Activated CD4-positive, alpha-beta memory T cell treated with anti-CD3 and anti-CD28 coated beads, Interleukin-2, amount 10 ng/mL, durations not matched to agents 7 days and 5 days (primary cell): ENCODE data around the gene CD2. TPM values are rescaled to one million over a fixed set of nuclear protein-coding genes. Genes with fewer than 3 reads are reported as not detected.
A peak's percentile ranks its signal among the peaks of the same experiment; 100 is the strongest.

Experiments
- CTCF ChIA-PET: fragments of 350-600 bp; sonication (Branson Sonifier 250); formaldehyde crosslinking; loops from one replicate; lab custom pipeline; 2021; ENCODE audit warnings: antibody characterized with exemption, inconsistent platforms; lab: Charles Lee
- POLR2A ChIA-PET: fragments of 350-600 bp; sonication (Branson Sonifier 250); formaldehyde crosslinking; loops from one replicate; lab custom pipeline; 2021; ENCODE audit warnings: antibody characterized with exemption; lab: Charles Lee
- DNase-seq: peaks from one replicate; pipeline ENCODE4 v3.0.0-alpha.2; 2020
- H3K27ac Mint-ChIP-seq: one replicate; pipeline ENCODE4 v1.8.0; 2021; ENCODE audit warnings: mild to moderate bottlenecking, mixed read lengths
- H3K27me3 Mint-ChIP-seq: one replicate; pipeline ENCODE4 v1.8.0; 2021; ENCODE audit warnings: mixed read lengths
- H3K36me3 Mint-ChIP-seq: one replicate; pipeline ENCODE4 v1.8.0; 2021; ENCODE audit warnings: low read depth, mixed read lengths
- H3K4me1 Mint-ChIP-seq: one replicate; pipeline ENCODE4 v1.8.0; 2021; ENCODE audit warnings: mixed read lengths
- H3K4me3 Mint-ChIP-seq: one replicate; pipeline ENCODE4 v1.8.0; 2021; ENCODE audit warnings: mild to moderate bottlenecking, mixed read lengths
- H3K9me3 Mint-ChIP-seq: one replicate; pipeline ENCODE4 v1.8.0; 2021; ENCODE audit warnings: mixed read lengths
- total RNA-seq, 2 experiments: library from RNA; stranded (reverse); gene quantifications; one replicate each; pipeline ENCODE4 v1.2.3, GENCODE V29; 2021

CD2 gene
- total RNA-seq, 2 experiments from 2014 or later = 329 to 340 TPM

- DNase-seq = peak; percentile 82
- CTCF ChIA-PET = interaction anchor here (0.8 to 12.6 kb wide), 20 partner anchors 9 to 290 kb away, joined by 3 to 139 read pairs (median 4); partner anchors contain the start of genes CD2 and TTF2
- peaks cover 71% of the 10 kb centered on the region for H3K36me3 Mint-ChIP-seq
- H3K27ac Mint-ChIP-seq = peak overlapping the region; percentile 99
- POLR2A ChIA-PET = interaction anchor here (0.8 to 18.8 kb wide), 22 partner anchors 8 to 885 kb away, joined by 3 to 1051 read pairs (median 4); partner anchors contain the start of genes CD2 and TTF2
- H3K27me3 Mint-ChIP-seq = no peaks in the 10 kb centered on the region
- peaks cover 8% of the 10 kb centered on the region for H3K9me3 Mint-ChIP-seq
- peaks cover 89% of the 10 kb centered on the region for H3K4me1 Mint-ChIP-seq
- H3K4me3 Mint-ChIP-seq = peak overlapping the region; percentile 49
Observed at GRCh38 chr1:116769561-116769977, 15.3 kb downstream of the CD2 start.

- peaks cover 8% of the 10 kb centered on the region for H3K9me3 Mint-ChIP-seq
- H3K4me3 Mint-ChIP-seq = peak overlapping the region; percentile 49
- ChIA-PET POLR2A (interaction anchor here (0.8 to 18.8 kb wide), 19 partner anchors 8 to 885 kb away, joined by 3 to 1051 read pairs (median 5); partner anchors contain the start of genes CD2 and TTF2), CTCF (interaction anchor here (0.8 to 12.6 kb wide), 20 partner anchors 8 to 290 kb away, joined by 3 to 139 read pairs (median 4); partner anchors contain the start of genes CD2 and TTF2)
- no peak for DNase-seq
- peaks cover 84% of the 10 kb centered on the region for H3K4me1 Mint-ChIP-seq
- peak overlapping the region; percentile 99 for H3K27ac Mint-ChIP-seq
- peaks cover 70% of the 10 kb centered on the region for H3K36me3 Mint-ChIP-seq
- no peaks in the 10 kb centered on the region for H3K27me3 Mint-ChIP-seq
Observed at GRCh38 chr1:116769994-116770393, 15.8 kb downstream of the CD2 start.

GRCh38 chr1:116770625-116771024, 16.4 kb downstream of the CD2 start:
- H3K9me3 Mint-ChIP-seq = peaks cover 8% of the 10 kb centered on the region
- H3K27me3 Mint-ChIP-seq = no peaks in the 10 kb centered on the region
- POLR2A ChIA-PET = interaction anchor here (1.4 to 18.8 kb wide), 9 partner anchors 11 to 288 kb away, joined by 4 to 1051 read pairs (median 61); partner anchors contain the start of genes CD2 and TTF2
- H3K27ac Mint-ChIP-seq = peak overlapping the region; percentile 99
- CTCF ChIA-PET = interaction anchor here (1.4 to 12.6 kb wide), 10 partner anchors 10 to 281 kb away, joined by 3 to 139 read pairs (median 12); partner anchors contain the start of gene CD2
- peak overlapping the region; percentile 49 for H3K4me3 Mint-ChIP-seq
- H3K4me1 Mint-ChIP-seq = peaks cover 78% of the 10 kb centered on the region
- peaks cover 70% of the 10 kb centered on the region for H3K36me3 Mint-ChIP-seq
- no peak for DNase-seq

- peaks cover 67% of the 10 kb centered on the region for H3K4me1 Mint-ChIP-seq
- ChIA-PET CTCF (interaction anchor here (0.6 to 12.6 kb wide), 10 partner anchors 13 to 288 kb away, joined by 3 to 139 read pairs (median 4); partner anchors contain the start of gene TTF2), POLR2A (interaction anchor here (1.0 to 18.8 kb wide), 11 partner anchors 9 to 298 kb away, joined by 3 to 1051 read pairs (median 6); partner anchors contain the start of genes CD2 and TTF2)
- H3K4me3 Mint-ChIP-seq = no peak overlapping the region
- H3K27me3 Mint-ChIP-seq = no peaks in the 10 kb centered on the region
- peaks cover 8% of the 10 kb centered on the region for H3K9me3 Mint-ChIP-seq
- H3K27ac Mint-ChIP-seq = peak overlapping the region; percentile 57
- peaks cover 55% of the 10 kb centered on the region for H3K36me3 Mint-ChIP-seq
- no peak for DNase-seq
Observed at GRCh38 chr1:116771997-116772647, 17.9 kb downstream of the CD2 start.

GRCh38 chr1:116772648-116773045, 18.4 kb downstream of the CD2 start:
- CTCF ChIA-PET = interaction anchor here (0.9 to 12.6 kb wide), 6 partner anchors 12 to 34 kb away, joined by 3 to 139 read pairs (median 20); no protein-coding TSS in a partner anchor
- H3K27me3 Mint-ChIP-seq = no peaks in the 10 kb centered on the region
- POLR2A ChIA-PET = interaction anchor here (0.6 to 18.8 kb wide), 10 partner anchors 8 to 297 kb away, joined by 3 to 1051 read pairs (median 5); partner anchors contain the start of genes CD2 and TTF2
- no peak overlapping the region for H3K4me3 Mint-ChIP-seq
- peaks cover 49% of the 10 kb centered on the region for H3K36me3 Mint-ChIP-seq
- H3K4me1 Mint-ChIP-seq = peaks cover 67% of the 10 kb centered on the region
- peak overlapping the region; percentile 57 for H3K27ac Mint-ChIP-seq
- peaks cover 8% of the 10 kb centered on the region for H3K9me3 Mint-ChIP-seq
- DNase-seq = no peak

- H3K9me3 Mint-ChIP-seq = peaks cover 8% of the 10 kb centered on the region
- peaks cover 31% of the 10 kb centered on the region for H3K36me3 Mint-ChIP-seq
- ChIA-PET POLR2A (interaction anchor here (0.8 to 18.8 kb wide), 2 partner anchors 12 to 22 kb away, joined by 3 to 1051 read pairs; no protein-coding TSS in a partner anchor), CTCF (no interaction called here)
- no peaks in the 10 kb centered on the region for H3K27me3 Mint-ChIP-seq
- peak overlapping the region; percentile 3 for H3K27ac Mint-ChIP-seq
- H3K4me3 Mint-ChIP-seq = peak overlapping the region; percentile 3
- peaks cover 55% of the 10 kb centered on the region for H3K4me1 Mint-ChIP-seq
- no peak for DNase-seq
Observed at GRCh38 chr1:116775116-116775752, 21.0 kb downstream of the CD2 start.

- peak overlapping the region; percentile 71 for H3K27ac Mint-ChIP-seq
- peaks cover 7% of the 10 kb centered on the region for H3K9me3 Mint-ChIP-seq
- H3K4me3 Mint-ChIP-seq = peak overlapping the region; percentile 35
- CTCF ChIA-PET = interaction anchor here (0.8 to 2.0 kb wide), 7 partner anchors 8 to 42 kb away, joined by 3 to 9 read pairs (median 3); no protein-coding TSS in a partner anchor
- H3K27me3 Mint-ChIP-seq = no peaks in the 10 kb centered on the region
- no peak for DNase-seq
- H3K36me3 Mint-ChIP-seq = peaks cover 26% of the 10 kb centered on the region
- POLR2A ChIA-PET = interaction anchor here (1.0 to 18.8 kb wide), 5 partner anchors 8 to 221 kb away, joined by 3 to 1051 read pairs (median 13); partner anchors contain the start of gene CD2
- H3K4me1 Mint-ChIP-seq = peaks cover 27% of the 10 kb centered on the region
Observed at GRCh38 chr1:116777831-116778830, 23.9 kb downstream of the CD2 start.

- H3K27me3 Mint-ChIP-seq = no peaks in the 10 kb centered on the region
- peaks cover 12% of the 10 kb centered on the region for H3K36me3 Mint-ChIP-seq
- no peak for DNase-seq
- H3K4me1 Mint-ChIP-seq = peaks cover 23% of the 10 kb centered on the region
- H3K9me3 Mint-ChIP-seq = no peaks in the 10 kb centered on the region
- H3K4me3 Mint-ChIP-seq = no peak overlapping the region
- no peak overlapping the region for H3K27ac Mint-ChIP-seq
- ChIA-PET CTCF (interaction anchor here (1.5 to 1.9 kb wide), 2 partner anchors 11 to 43 kb away, joined by 4 read pairs; no protein-coding TSS in a partner anchor), POLR2A (interaction anchor here (0.9 kb wide), 1 partner anchor 11 kb away, joined by 3 read pairs; no protein-coding TSS in a partner anchor)
Observed at GRCh38 chr1:116781034-116781433, 26.8 kb downstream of the CD2 start.

GRCh38 chr1:116785006-116785405, 30.8 kb downstream of the CD2 start:
- H3K4me3 Mint-ChIP-seq = no peak overlapping the region
- ChIA-PET POLR2A (interaction anchor here (1.1 to 28.6 kb wide), 3 partner anchors 8 to 16 kb away, joined by 3 to 1051 read pairs (median 6); no protein-coding TSS in a partner anchor), CTCF (interaction anchor here (1.1 kb wide), 1 partner anchor 12 kb away, joined by 3 read pairs; no protein-coding TSS in a partner anchor)
- no peak overlapping the region for H3K27ac Mint-ChIP-seq
- H3K27me3 Mint-ChIP-seq = peaks cover 5% of the 10 kb centered on the region
- DNase-seq = no peak
- peaks cover 16% of the 10 kb centered on the region for H3K4me1 Mint-ChIP-seq
- H3K36me3 Mint-ChIP-seq = peaks cover 32% of the 10 kb centered on the region
- peaks cover 14% of the 10 kb centered on the region for H3K9me3 Mint-ChIP-seq

GRCh38 chr1:116786049-116786448, 31.8 kb downstream of the CD2 start:
- peaks cover 5% of the 10 kb centered on the region for H3K27me3 Mint-ChIP-seq
- H3K9me3 Mint-ChIP-seq = peaks cover 15% of the 10 kb centered on the region
- peaks cover 30% of the 10 kb centered on the region for H3K36me3 Mint-ChIP-seq
- POLR2A ChIA-PET = interaction anchor here (1.5 to 28.6 kb wide), 2 partner anchors 15 to 16 kb away, joined by 6 to 1051 read pairs; no protein-coding TSS in a partner anchor
- DNase-seq = no peak
- H3K4me1 Mint-ChIP-seq = peaks cover 25% of the 10 kb centered on the region
- CTCF ChIA-PET = interaction anchor here (1.7 kb wide), 1 partner anchor 8 kb away, joined by 3 read pairs; no protein-coding TSS in a partner anchor
- no peak overlapping the region for H3K4me3 Mint-ChIP-seq
- H3K27ac Mint-ChIP-seq = no peak overlapping the region

- ChIA-PET CTCF (interaction anchor here (0.6 to 1.1 kb wide), 2 partner anchors 11 to 22 kb away, joined by 4 read pairs; no protein-coding TSS in a partner anchor), POLR2A (interaction anchor here (0.8 to 28.6 kb wide), 4 partner anchors 17 to 54 kb away, joined by 3 to 1051 read pairs (median 4); no protein-coding TSS in a partner anchor)
- Mint-ChIP-seq H3K9me3 (peaks cover 14% of the 10 kb centered on the region), H3K4me1 (peaks cover 60% of the 10 kb centered on the region), H3K36me3 (peaks cover 22% of the 10 kb centered on the region), H3K27me3 (peaks cover 3% of the 10 kb centered on the region), H3K27ac (no peak overlapping the region), H3K4me3 (no peak overlapping the region)
- no peak for DNase-seq
Observed at GRCh38 chr1:116791727-116792126, 37.5 kb downstream of the CD2 start.
